Measurements from ENCODE around the gene F2RL3.

Gene F2RL3

DNA sequence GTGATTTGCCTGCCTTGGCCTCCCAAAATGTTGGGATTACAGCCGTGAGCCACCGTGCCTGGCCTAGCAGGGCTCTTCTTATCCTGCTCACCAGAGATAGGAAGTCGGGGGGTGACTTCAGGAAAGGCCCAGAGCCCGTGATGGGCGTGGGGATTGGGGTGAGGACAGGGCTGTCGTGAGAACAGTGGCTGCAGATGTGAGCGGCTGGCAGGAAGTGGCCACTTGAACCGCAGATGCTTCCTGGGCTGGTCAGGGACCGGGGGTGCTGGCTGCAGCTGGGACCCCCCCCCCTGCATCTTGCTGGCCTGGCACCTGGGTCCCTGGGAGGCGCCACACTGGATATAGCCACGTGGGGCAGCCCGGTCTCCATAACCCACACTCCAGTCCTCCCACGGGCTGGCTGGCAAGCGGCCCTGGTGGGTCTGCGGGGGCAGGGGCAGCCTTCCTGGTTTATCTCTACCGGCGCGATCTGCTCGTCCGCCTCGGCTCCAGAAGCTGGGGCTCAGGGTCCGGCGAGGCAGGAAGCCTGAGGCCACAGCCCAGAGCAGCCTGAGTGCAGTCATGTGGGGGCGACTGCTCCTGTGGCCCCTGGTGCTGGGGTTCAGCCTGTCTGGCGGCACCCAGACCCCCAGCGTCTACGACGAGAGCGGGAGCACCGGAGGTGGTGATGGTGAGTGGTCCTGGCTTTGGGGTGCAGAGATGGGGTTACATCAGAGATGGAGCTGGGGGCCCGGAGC, at the start of gene F2RL3:
Gene F2RL3 (plus strand): TSS at position 371 of the 737 bp plus-strand sequence. CDS start 191 bp downstream, at position 562.
- no peak within 1 kb of the TSS for H3K27ac ChIP-seq
- TF ChIP-seq, protein P1, sequence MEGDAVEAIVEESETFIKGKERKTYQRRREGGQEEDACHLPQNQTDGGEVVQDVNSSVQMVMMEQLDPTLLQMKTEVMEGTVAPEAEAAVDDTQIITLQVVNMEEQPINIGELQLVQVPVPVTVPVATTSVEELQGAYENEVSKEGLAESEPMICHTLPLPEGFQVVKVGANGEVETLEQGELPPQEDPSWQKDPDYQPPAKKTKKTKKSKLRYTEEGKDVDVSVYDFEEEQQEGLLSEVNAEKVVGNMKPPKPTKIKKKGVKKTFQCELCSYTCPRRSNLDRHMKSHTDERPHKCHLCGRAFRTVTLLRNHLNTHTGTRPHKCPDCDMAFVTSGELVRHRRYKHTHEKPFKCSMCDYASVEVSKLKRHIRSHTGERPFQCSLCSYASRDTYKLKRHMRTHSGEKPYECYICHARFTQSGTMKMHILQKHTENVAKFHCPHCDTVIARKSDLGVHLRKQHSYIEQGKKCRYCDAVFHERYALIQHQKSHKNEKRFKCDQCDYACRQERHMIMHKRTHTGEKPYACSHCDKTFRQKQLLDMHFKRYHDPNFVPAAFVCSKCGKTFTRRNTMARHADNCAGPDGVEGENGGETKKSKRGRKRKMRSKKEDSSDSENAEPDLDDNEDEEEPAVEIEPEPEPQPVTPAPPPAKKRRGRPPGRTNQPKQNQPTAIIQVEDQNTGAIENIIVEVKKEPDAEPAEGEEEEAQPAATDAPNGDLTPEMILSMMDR (conservative IDR thresholded peaks at IDR 0.05): no peak

DNA sequence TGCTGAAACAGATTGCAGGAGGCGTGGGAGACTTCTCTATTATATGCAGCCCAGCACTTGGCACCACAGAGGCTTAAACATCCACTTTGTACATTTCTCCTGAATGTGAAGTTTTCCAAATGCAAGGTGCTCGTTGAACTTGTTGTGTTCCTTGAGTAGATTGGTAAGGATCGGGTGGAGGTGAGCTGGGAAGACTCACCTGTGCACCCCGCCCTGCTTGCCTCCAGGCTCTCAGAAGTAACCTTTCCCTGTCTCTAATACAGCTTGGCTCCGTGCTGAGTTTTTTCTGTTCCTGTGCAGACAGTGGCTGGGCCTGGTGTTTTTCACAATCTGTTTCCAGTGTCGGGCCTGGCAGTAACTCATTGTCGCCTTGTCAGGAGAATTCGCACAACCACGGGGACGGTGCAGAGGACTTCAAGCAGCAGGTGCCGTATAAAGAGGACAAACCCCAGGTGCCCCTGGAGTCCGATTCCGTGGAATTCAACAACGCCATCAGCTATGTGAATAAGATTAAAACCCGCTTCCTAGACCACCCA, 47.3 kb upstream of the F2RL3 start:
- TF ChIP-seq, protein P1 (conservative IDR thresholded peaks at IDR 0.05): no peak
- H3K27ac ChIP-seq: no peak overlapping the region

DNA sequence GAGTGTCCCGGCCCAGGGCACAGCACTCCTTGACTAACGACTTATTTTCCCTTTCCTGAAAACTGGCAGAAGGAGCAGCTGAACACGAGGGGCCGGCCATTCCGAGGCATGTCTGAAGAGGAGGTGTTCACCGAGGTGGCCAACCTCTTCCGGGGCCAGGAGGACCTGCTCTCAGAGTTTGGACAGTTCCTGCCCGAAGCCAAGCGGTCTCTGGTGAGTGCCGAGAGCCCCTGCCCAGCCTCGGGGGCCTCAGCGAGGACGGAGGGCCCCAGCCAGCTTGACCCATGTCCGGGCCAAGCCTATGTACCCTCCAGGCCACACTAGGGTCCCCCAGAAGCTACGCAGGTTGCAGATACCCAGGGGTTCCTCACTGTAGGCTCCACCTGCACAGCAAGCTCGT, 41.9 kb upstream of the F2RL3 start:
- TF ChIP-seq, protein P1 (conservative IDR thresholded peaks at IDR 0.05): no peak
- H3K27ac ChIP-seq: no peak overlapping the region

DNA sequence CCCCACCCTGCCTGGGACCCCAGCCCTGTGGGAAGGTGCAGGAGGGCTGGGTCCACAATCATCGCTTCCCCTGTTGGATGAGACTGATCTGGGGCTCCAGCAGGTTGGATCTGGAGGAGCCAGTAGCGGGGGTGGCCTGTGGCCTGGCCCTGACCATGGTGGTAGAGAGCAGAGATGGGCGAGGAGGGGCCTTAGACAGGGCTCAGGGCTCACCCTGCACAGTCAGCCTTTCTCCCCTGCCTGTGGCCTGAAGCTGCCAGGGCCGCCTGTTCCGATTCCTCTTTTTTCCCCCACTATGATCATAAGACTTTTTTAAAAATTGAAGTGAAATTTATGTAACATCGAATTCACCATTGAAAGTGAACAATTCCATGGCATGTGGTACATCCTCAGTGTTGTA, 41.4 kb upstream of the F2RL3 start:
- TF ChIP-seq, protein P1 (conservative IDR thresholded peaks at IDR 0.05): no peak

DNA sequence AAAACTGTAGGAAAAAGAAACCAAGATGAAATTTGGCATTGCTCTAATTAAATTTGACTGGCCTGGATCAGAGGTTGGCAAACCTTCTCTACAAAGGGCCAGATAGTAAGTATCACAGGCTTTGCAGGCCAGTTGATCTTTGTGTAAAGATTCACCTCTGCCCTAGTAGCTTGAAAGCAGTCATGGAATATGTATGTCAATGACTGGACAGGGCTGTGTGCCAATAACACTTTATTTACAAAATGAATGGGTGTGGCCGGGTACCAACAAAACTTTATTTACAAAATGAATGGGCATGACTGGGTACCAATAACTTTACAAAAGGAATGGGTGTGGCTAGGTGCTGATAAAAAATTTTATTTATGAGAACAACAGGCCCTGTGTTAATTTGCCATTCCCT, 39.6 kb upstream of the F2RL3 start:
- no peak overlapping the region for H3K27ac ChIP-seq
- TF ChIP-seq, protein P1 (conservative IDR thresholded peaks at IDR 0.05): no peak

More for the DNA sequence above, 41.4 kb upstream of the F2RL3 start:
- no peak overlapping the region for H3K27ac ChIP-seq

DNA sequence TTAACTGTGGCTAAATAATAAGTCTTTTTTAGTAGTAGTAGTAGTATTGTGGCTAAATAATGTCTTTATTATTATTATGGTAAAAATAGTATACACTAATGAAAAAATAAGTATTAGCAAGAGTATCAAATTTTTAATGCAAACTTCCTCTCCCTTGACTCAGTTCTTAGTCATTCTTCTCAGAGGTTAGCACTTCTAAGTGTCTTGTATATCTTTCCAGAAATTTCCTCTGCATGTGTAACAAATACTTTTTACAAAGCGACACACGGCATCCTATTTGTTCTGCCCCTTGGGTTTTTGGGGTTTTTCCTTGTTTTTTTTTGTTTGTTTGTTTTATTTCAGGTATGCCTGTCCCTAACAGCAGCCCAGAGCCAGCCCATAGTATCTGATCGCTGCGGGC, 38.7 kb upstream of the F2RL3 start:
- TF ChIP-seq, protein P1 (conservative IDR thresholded peaks at IDR 0.05): no peak
- no peak overlapping the region for H3K27ac ChIP-seq

DNA sequence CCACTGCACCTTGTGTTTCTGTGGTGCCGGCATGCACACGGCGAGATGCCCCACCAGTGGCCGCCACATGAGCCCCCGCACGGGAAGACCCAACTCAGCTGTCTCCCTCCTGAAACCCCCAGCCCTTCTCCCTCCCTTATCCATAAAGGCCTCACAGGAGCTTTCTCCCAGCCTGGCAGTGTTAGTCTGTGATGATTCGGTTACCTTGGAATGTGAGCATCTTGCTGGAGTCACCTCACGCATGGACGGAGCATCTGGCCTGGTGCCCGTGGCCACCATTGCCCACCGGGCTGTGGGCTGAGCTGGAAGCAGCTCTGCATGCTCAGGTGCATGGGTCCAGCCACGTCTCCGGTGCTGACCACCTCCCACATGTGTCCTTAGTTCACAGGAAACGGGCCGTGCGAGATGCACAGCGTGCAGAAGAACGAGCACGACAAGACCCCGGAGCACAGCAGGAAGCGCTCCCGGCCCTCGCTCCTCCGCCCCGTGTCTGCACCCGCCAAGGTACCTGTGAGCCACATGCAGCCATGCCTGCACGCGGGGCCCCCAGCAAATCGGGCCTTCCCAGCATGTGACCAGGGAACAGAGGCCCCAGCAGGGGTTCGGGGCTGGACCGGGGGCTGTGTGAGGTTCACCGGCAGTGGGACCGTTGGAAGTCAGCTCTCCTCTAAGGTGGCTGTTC, 37.6 kb upstream of the F2RL3 start:
- TF ChIP-seq, protein P1 (conservative IDR thresholded peaks at IDR 0.05): no peak
- no peak overlapping the region for H3K27ac ChIP-seq
